Measurements from ENCODE around the gene CNTN5.

CNTN5 gene

GRCh38 chr11:100093698-100094097 is 1072.9 kb downstream of the CNTN5 start:
- Histone ChIP-seq H3K4me3 (no peak overlapping the region), H3K27ac (no peak overlapping the region), H3K36me3 (no peaks in the 10 kb centered on the region), H3K27me3 (no peaks in the 10 kb centered on the region), H3K9me3 (no peaks in the 10 kb centered on the region), H3K4me1 (no peaks in the 10 kb centered on the region)
- no peak for DNase-seq
- intact Hi-C loops (cut with DNase I; ENCODE audit: low total_unique reads): no loop called here
- no peak for TF ChIP-seq CTCF (IDR thresholded peaks at IDR 0.05)

- DNase-seq: no peak
- Histone ChIP-seq H3K4me3 (no peak overlapping the region), H3K36me3 (no peaks in the 10 kb centered on the region), H3K27me3 (no peaks in the 10 kb centered on the region), H3K27ac (no peak overlapping the region), H3K9me3 (no peaks in the 10 kb centered on the region), H3K4me1 (no peaks in the 10 kb centered on the region)
- intact Hi-C loops (cut with DNase I; ENCODE audit: low total_unique reads): no loop called here
- no peak for TF ChIP-seq CTCF (IDR thresholded peaks at IDR 0.05)
Observed at GRCh38 chr11:100094121-100094865, 1073.5 kb downstream of the CNTN5 start.

- Histone ChIP-seq H3K4me3 (no peak overlapping the region), H3K27ac (no peak overlapping the region), H3K9me3 (no peaks in the 10 kb centered on the region), H3K4me1 (no peaks in the 10 kb centered on the region), H3K36me3 (no peaks in the 10 kb centered on the region), H3K27me3 (no peaks in the 10 kb centered on the region)
- intact Hi-C loops (cut with DNase I; ENCODE audit: low total_unique reads): no loop called here
- DNase-seq: no peak
- no peak for TF ChIP-seq CTCF (IDR thresholded peaks at IDR 0.05)
Observed at GRCh38 chr11:100095809-100096208, 1075.1 kb downstream of the CNTN5 start.

GRCh38 chr11:100098560-100098959 is 1077.8 kb downstream of the CNTN5 start:
- H3K4me1 ChIP-seq: no peaks in the 10 kb centered on the region
- intact Hi-C loops (cut with DNase I; ENCODE audit: low total_unique reads): no loop called here
- H3K9me3 ChIP-seq: no peaks in the 10 kb centered on the region
- no peak overlapping the region for H3K4me3 ChIP-seq
- TF ChIP-seq CTCF (IDR thresholded peaks at IDR 0.05): no peak
- no peaks in the 10 kb centered on the region for H3K36me3 ChIP-seq
- no peak for DNase-seq
- no peaks in the 10 kb centered on the region for H3K27me3 ChIP-seq
- H3K27ac ChIP-seq: no peak overlapping the region

GRCh38 chr11:100105255-100105981 is 1084.7 kb downstream of the CNTN5 start:
- Histone ChIP-seq H3K9me3 (no peaks in the 10 kb centered on the region), H3K27me3 (no peaks in the 10 kb centered on the region), H3K4me1 (no peaks in the 10 kb centered on the region), H3K27ac (no peak overlapping the region), H3K4me3 (no peak overlapping the region), H3K36me3 (no peaks in the 10 kb centered on the region)
- intact Hi-C loops (cut with DNase I; ENCODE audit: low total_unique reads): no loop called here
- TF ChIP-seq CTCF (IDR thresholded peaks at IDR 0.05): no peak
- DNase-seq: no peak
